Measurements from ENCODE around the gene FYB1. TPM values are rescaled to one million over a fixed set of nuclear protein-coding genes. Genes with fewer than 3 reads are reported as not detected.

The FYB1 gene
- total RNA-seq, 1 experiment from 2014 or later, result not detected

DNA sequence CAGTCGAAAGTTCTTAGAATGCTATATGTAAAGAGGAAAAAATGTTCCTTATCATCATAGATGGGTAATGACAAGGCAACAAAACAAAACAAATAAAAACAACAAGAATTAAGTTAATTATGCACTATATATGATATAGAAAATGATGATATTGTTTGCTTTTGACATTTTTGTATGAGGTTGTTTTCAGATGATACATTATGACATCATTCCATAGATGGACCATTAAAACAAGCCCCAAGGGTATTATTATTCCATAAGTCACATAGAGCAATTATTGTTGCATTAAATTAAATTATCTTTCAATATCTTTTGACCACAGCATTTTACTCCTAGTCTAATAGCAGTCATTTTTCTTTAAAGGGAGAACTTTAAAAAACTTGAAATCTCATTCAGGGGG, 88.6 kb downstream of the FYB1 start:
- DNase-seq, result no peak
- H3K27me3 ChIP-seq (ENCODE audit: insufficient read depth, low read length), result no peaks in the 10 kb centered on the region
- Mint-ChIP-seq H3K27ac (no peak overlapping the region), H3K4me3 (no peak overlapping the region), H3K36me3 (ENCODE audit: insufficient read depth in 1 of 3, low read depth in 3 of 3) (no peaks in the 10 kb centered on the region), H3K27me3 (ENCODE audit: low read depth) (no peaks in the 10 kb centered on the region; the same call in 1 of the 2 replicates), H3K4me1 (peaks cover 2 to 6% of the 10 kb centered on the region in 2 experiments), H3K9me3 (no peaks in the 10 kb centered on the region)
- no peaks in the 10 kb centered on the region for H3K79me2 ChIP-seq (ENCODE audit: insufficient read depth, low read length)
- H4K8ac ChIP-seq (replicated peaks; ENCODE audit: insufficient read length, low read depth, low read length), result no peak overlapping the region
- H3K14ac ChIP-seq (ENCODE audit: insufficient read depth, low read length), result no peak overlapping the region
- H3K79me1 ChIP-seq (ENCODE audit: insufficient read depth, low read depth, low read length, poor library complexity, severe bottlenecking), result no peaks in the 10 kb centered on the region
- TF ChIP-seq, protein P1, sequence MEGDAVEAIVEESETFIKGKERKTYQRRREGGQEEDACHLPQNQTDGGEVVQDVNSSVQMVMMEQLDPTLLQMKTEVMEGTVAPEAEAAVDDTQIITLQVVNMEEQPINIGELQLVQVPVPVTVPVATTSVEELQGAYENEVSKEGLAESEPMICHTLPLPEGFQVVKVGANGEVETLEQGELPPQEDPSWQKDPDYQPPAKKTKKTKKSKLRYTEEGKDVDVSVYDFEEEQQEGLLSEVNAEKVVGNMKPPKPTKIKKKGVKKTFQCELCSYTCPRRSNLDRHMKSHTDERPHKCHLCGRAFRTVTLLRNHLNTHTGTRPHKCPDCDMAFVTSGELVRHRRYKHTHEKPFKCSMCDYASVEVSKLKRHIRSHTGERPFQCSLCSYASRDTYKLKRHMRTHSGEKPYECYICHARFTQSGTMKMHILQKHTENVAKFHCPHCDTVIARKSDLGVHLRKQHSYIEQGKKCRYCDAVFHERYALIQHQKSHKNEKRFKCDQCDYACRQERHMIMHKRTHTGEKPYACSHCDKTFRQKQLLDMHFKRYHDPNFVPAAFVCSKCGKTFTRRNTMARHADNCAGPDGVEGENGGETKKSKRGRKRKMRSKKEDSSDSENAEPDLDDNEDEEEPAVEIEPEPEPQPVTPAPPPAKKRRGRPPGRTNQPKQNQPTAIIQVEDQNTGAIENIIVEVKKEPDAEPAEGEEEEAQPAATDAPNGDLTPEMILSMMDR (conservative IDR thresholded peaks at IDR 0.05), result no peak
- no peak overlapping the region for H3K9ac ChIP-seq (ENCODE audit: extremely low read depth, insufficient read length, low read length)
- H2BK20ac ChIP-seq (ENCODE audit: low read depth, low read length, poor library complexity, severe bottlenecking), result no peak overlapping the region
- H3T11ph ChIP-seq (ENCODE audit: low read length), result no peak overlapping the region
- no peak overlapping the region for H4K91ac ChIP-seq (ENCODE audit: insufficient read length, low read depth, low read length)
- H3K18ac ChIP-seq (ENCODE audit: insufficient read length, low read depth, low read length), result no peak overlapping the region
- no peak overlapping the region for H2BK12ac ChIP-seq (ENCODE audit: insufficient read length, low read depth, low read length)
- no peaks in the 10 kb centered on the region for H3K9me3 ChIP-seq (ENCODE audit: control insufficient read depth, low read depth, low read length)
- H2BK5ac ChIP-seq (ENCODE audit: insufficient read length, low read length), result no peak overlapping the region
- H3K4me1 ChIP-seq (ENCODE audit: insufficient read depth, low read length), result no peaks in the 10 kb centered on the region
- no peak overlapping the region for H3K4me2 ChIP-seq (ENCODE audit: insufficient read depth, insufficient read length, low read length)
- H4K20me1 ChIP-seq (ENCODE audit: control insufficient read depth, insufficient read depth, insufficient read length), result no peaks in the 10 kb centered on the region
- no peak overlapping the region for H2AFZ ChIP-seq (ENCODE audit: low read length)
- H3K4ac ChIP-seq (ENCODE audit: low read depth, low read length), result no peak overlapping the region
- no peak overlapping the region for H2BK15ac ChIP-seq (ENCODE audit: low read depth, low read length)
- no peak overlapping the region for H2BK120ac ChIP-seq (ENCODE audit: low read depth, low read length, poor library complexity, severe bottlenecking)
- no peak overlapping the region for H2AK5ac ChIP-seq (ENCODE audit: insufficient read length, low read length)
- H3K23me2 ChIP-seq (ENCODE audit: insufficient read length, low read depth, low read length, poor library complexity, severe bottlenecking), result no peaks in the 10 kb centered on the region
- no peak overlapping the region for H4K5ac ChIP-seq (ENCODE audit: insufficient read length, low read depth, low read length)
- no peak overlapping the region for H3K27ac ChIP-seq (ENCODE audit: insufficient read length, low read depth, low read length)
- H3K56ac ChIP-seq (ENCODE audit: insufficient read length, low read depth, low read length), result no peak overlapping the region
- H3K23ac ChIP-seq (ENCODE audit: insufficient read length, low read depth, low read length), result no peak overlapping the region
- WGBS (ENCODE audit: extremely low coverage, insufficient read length, low lambda C conversion rate), result no CpG with 5 or more reads among the region's 1 CpG

All from H9 (cell line).